Skeletal muscle tissue (tissue), 4 donors: ENCODE results near the gene HESX1. TPM values are rescaled to one million over a fixed set of nuclear protein-coding genes. Genes with fewer than 3 reads are reported as not detected.
A peak's percentile ranks its signal among the peaks of the same experiment; 100 is the strongest.

Experiments
- H3K27ac ChIP-seq: one replicate; pipeline ENCODE4 v1.7.0; 2013; ENCODE audit warnings: mild to moderate bottlenecking, low read depth, low read length, inconsistent platforms
- H3K27me3 ChIP-seq, 3 donors: one replicate each; pipeline ENCODE4 v1.7.0; 2013; ENCODE audit warnings: low read length in 3 of 3; ENCODE audit not compliant: control insufficient read depth in 3 of 3, insufficient read depth in 3 of 3
- H3K36me3 ChIP-seq, 3 donors: one replicate each; pipeline ENCODE4 v1.7.0; 2013; ENCODE audit warnings: low read length in 3 of 3; ENCODE audit not compliant: control insufficient read depth in 3 of 3, insufficient read depth in 3 of 3
- H3K4me1 ChIP-seq, 3 donors: one replicate each; pipeline ENCODE4 v1.7.0; 2013; ENCODE audit warnings: low read length in 3 of 3, mild to moderate bottlenecking in 3 of 3; ENCODE audit not compliant: control insufficient read depth in 3 of 3, insufficient read depth in 3 of 3
- H3K4me3 ChIP-seq, 3 donors: one replicate each; pipeline ENCODE4 v1.7.0; 2013; ENCODE audit warnings: low read length in 3 of 3
- H3K9ac ChIP-seq, 3 donors: one replicate each; pipeline ENCODE4 v1.7.0; 2013; ENCODE audit warnings: low read length in 3 of 3, mild to moderate bottlenecking in 3 of 3, moderate library complexity in 2 of 3, low read depth in 1 of 3
- H3K9me3 ChIP-seq, 3 donors: one replicate each; pipeline ENCODE4 v1.7.0; 2013; ENCODE audit warnings: low read length in 3 of 3; ENCODE audit not compliant: control insufficient read depth in 3 of 3
- total RNA-seq: library from RNA; depleted of rRNA; stranded (reverse); fragments of >200 nt; gene quantifications from one replicate; pipeline ENCODE4 v1.2.3, GENCODE V29; 2014
- donor health status: Osteomylitis.

The HESX1 gene
- total RNA-seq, 1 donor from 2014 or later = not detected

DNA sequence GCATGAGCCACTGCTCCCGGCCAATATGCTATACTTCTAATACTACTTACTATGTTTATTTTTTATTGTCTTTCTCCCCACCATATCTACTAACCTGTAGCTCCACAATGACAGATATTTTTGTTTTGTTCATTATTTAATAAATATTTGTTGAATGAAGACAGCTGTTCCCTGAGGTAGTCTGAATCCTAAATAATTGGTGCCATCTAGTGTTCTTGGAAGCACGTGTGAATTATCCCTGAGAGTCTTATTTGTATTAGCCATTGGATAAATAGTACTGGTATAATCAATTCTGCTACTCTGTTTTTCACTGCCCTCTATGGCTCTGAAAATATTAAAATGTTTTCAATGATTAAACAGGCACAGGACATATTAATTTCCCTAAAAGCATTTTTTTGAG is 22.1 kb upstream of the HESX1 start:
- Histone ChIP-seq H3K4me1 (peaks cover 0 to 4% (median under 1%) of the 10 kb centered on the region in 3 donors), H3K27me3 (no peaks in the 10 kb centered on the region), H3K9ac (no peak overlapping the region), H3K36me3 (no peaks in the 10 kb centered on the region), H3K27ac (no peak overlapping the region), H3K4me3 (no peak overlapping the region), H3K9me3 (no peaks in the 10 kb centered on the region)

DNA sequence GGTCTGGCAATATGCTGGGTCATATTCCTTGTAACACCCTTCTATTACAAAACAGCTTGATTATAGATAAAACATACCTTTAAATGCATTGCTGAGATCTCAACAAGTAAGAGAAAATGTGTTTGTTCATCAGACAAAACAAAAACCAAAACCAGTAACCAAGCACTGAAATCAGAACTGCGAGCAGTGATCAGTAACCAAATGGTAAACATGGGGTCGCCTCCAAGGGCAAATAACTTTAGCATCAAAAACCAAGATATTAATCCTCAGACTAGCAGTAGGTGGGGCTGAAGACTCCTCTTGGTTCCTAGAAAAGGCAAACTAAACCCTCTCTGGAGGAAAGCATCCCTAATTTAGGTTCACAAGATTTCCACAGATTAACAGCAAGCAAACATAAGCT is 6.6 kb upstream of the HESX1 start:
- H3K27ac ChIP-seq = no peak overlapping the region
- H3K4me1 ChIP-seq = no peaks in the 10 kb centered on the region
- H3K27me3 ChIP-seq = no peaks in the 10 kb centered on the region
- no peaks in the 10 kb centered on the region for H3K9me3 ChIP-seq
- H3K4me3 ChIP-seq = no peak overlapping the region
- H3K36me3 ChIP-seq = no peaks in the 10 kb centered on the region
- no peak overlapping the region for H3K9ac ChIP-seq

DNA sequence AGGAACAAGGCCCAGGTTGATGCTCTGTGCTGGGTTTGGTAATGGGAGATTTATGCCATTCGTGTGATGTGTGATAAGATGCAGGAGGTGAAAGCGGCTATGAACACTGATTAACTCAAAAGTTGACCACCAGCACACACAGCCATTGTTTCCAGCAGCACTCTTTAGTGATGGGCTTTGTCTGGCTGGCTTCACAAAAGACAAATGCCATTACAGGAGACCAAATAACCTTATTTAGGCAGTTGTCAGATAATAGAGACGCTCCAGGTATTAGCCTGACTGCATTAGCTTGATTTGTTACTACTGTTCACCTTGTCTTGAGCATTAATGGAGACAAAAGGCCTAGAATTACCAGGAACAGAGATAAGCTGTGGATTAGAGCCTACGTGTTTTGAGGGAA is 5.1 kb downstream of the HESX1 start:
- H3K4me1 ChIP-seq = no peaks in the 10 kb centered on the region
- H3K4me3 ChIP-seq = no peak overlapping the region
- H3K27me3 ChIP-seq = no peaks in the 10 kb centered on the region
- H3K9me3 ChIP-seq = no peaks in the 10 kb centered on the region
- no peaks in the 10 kb centered on the region for H3K36me3 ChIP-seq
- no peak overlapping the region for H3K27ac ChIP-seq
- no peak overlapping the region for H3K9ac ChIP-seq

DNA sequence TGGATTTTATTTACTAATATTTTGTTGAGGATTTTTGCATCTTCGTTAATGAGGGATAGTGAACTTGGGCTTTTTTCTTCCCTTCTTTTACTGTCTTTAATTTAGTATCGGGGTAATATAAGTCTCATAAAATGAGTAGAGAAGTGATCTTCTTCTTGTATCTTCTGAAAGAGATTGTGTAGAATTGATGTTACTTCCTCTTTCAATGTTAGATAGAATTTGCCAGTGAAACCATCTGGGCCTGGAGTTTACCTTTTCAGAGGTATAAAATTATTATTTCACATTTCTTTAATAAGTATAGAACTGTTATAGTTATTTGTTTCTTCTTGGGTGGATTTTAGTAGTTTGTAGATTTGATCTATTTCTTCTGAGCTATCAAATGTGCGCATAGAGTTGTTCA is 7.8 kb downstream of the HESX1 start:
- no peaks in the 10 kb centered on the region for H3K36me3 ChIP-seq
- H3K27ac ChIP-seq = no peak overlapping the region
- no peak overlapping the region for H3K4me3 ChIP-seq

DNA sequence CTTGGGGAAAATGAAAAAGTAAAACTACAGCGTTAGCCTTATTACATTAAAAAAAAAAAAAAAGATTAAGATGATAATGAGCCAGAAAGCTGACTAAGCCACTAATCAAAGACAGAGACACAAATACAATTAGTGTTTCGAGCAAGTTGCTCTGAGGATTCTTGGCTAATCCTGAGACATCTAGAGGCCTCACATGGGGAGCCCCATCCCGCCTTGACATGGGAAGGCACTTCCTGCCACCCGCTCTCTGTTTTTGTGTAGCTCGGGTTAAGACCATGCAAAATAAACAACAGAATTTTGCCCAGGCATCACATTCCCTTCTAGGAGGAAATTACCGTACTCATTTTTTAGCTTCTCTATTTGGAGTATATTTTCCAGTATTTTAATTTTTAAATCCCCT is 15.3 kb downstream of the HESX1 start:
- H3K9me3 ChIP-seq = no peaks in the 10 kb centered on the region

More for the DNA sequence above, 7.8 kb downstream of the HESX1 start:
- Histone ChIP-seq H3K9me3 (no peaks in the 10 kb centered on the region), H3K27me3 (no peaks in the 10 kb centered on the region), H3K9ac (no peak overlapping the region), H3K4me1 (no peaks in the 10 kb centered on the region)

DNA sequence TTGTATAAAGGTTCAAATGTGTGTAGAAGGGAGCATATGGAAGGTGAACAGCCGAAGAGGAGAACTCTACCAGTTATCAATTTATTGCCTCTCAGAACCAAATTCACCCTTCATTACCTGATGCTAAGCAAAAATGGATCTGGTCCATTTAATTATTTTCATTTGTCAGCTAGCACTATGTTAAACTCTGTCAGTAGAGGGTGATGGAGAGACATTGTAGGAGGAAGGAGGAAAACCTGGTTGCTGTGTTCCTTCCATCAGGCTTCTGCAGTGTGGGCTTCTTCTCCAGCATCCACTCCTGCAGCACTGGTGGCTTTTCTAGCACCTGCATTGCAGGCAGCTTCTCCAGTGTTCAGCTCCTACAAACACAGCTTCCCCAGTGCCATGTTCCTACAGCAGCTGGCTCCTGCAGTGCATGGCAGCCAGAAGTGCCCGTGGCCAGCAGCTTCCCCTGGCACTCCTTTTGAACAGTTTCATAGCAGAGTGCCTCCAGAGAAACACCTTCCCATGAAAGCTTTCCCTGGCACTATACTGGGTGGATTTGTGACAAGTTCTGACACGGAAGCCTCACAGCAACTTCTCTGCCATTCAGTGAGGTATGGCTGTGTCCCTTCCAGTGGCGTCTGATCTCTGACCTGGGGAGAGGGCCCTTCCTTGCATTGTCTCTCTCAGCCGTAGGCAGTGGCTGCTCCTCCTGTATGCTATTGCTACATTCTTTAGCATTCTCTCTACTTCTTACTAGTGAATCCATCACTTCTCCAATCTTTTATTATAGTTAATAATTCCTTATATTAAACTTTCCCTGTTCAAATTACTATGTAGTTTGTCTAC is 20.0 kb downstream of the HESX1 start:
- Histone ChIP-seq H3K9me3 (no peaks in the 10 kb centered on the region), H3K27me3 (no peaks in the 10 kb centered on the region), H3K27ac (no peak overlapping the region), H3K36me3 (no peaks in the 10 kb centered on the region), H3K9ac (no peak overlapping the region), H3K4me3 (no peak overlapping the region), H3K4me1 (peaks cover 0 to 3% (median 0%) of the 10 kb centered on the region in 3 donors)

More for the DNA sequence above, 15.3 kb downstream of the HESX1 start:
- H3K4me1 ChIP-seq = peaks cover 0 to 3% (median 0%) of the 10 kb centered on the region in 3 donors
- H3K4me3 ChIP-seq = no peak overlapping the region
- H3K27me3 ChIP-seq = no peaks in the 10 kb centered on the region
- no peak overlapping the region for H3K27ac ChIP-seq
- H3K9ac ChIP-seq = no peak overlapping the region
- no peaks in the 10 kb centered on the region for H3K36me3 ChIP-seq

DNA sequence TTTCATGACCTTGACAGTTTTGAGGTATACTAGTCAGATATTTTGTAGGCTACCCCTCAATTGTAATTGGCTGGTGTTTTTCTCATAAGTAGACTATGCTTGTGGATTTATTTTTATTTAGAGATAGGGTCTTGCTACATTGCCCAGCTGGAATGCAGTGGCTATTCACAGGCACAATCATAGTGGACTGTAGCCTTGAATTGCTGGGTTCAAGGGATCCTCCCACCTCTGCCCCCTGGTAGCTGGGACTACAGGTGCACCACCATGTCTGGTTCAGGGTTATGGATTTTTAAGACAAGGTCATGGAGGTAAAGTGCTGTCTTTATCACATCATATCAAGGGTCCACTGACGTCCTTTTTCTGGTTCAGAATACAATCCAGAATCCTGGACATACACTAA is 23.7 kb downstream of the HESX1 start:
- H3K36me3 ChIP-seq = no peaks in the 10 kb centered on the region
- H3K27me3 ChIP-seq = no peaks in the 10 kb centered on the region

DNA sequence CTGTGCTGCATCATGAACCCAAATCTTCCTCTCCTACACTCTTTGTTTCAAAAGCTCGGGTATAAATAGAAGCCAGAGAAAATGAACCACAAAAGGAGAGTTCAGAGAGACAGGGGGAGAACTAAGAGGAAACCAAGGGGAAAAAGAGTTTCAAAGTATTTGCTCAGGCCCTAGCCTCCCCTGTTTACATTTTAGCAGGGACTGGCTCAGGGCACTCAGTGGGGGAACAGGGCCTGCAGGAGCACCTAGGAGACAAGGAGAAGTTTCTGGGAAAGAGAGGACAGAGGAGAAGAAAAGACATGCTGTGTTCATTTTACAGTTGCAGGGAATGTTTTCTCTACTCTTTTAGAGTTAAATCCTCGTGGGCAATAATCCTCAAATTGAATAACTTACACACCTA is 26.1 kb downstream of the HESX1 start:
- no peak overlapping the region for H3K27ac ChIP-seq
- H3K9me3 ChIP-seq = no peaks in the 10 kb centered on the region
- H3K36me3 ChIP-seq = no peaks in the 10 kb centered on the region
- H3K9ac ChIP-seq = no peak overlapping the region
- H3K27me3 ChIP-seq = no peaks in the 10 kb centered on the region
- peaks cover 0 to 8% (median 4%) of the 10 kb centered on the region in 3 donors for H3K4me1 ChIP-seq
- H3K4me3 ChIP-seq = no peak overlapping the region

More for the DNA sequence above, 23.7 kb downstream of the HESX1 start:
- no peaks in the 10 kb centered on the region for H3K9me3 ChIP-seq
- no peak overlapping the region for H3K9ac ChIP-seq
- no peak overlapping the region for H3K27ac ChIP-seq
- no peak overlapping the region for H3K4me3 ChIP-seq
- peaks cover 0 to 3% (median 0%) of the 10 kb centered on the region in 3 donors for H3K4me1 ChIP-seq

DNA sequence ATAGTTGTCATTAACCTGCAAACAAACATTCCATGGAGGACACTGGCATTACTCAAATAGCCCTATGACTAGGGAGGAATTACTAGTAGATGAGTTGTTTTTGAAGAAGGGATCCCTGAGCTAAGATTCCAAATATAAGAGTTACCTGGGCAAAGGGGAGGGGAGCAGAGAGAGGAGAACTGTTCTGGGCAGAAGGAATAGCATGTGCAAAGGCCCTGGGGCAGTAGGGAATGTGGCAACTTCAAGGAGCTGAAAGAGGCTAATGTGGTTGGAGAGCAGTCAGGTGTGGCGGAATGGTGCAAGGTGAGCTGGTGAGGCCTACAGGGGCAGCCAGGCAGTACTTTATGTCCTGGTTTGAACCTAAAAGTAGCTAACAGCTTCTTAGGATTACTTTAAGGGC is 28.8 kb downstream of the HESX1 start:
- no peaks in the 10 kb centered on the region for H3K9me3 ChIP-seq
- H3K4me3 ChIP-seq = no peak overlapping the region
- H3K9ac ChIP-seq = no peak overlapping the region
- peaks cover 0 to 9% (median 6%) of the 10 kb centered on the region in 3 donors for H3K27me3 ChIP-seq
- H3K4me1 ChIP-seq = peaks cover 0 to 8% (median 4%) of the 10 kb centered on the region in 3 donors
- no peak overlapping the region for H3K27ac ChIP-seq
- H3K36me3 ChIP-seq = no peaks in the 10 kb centered on the region

DNA sequence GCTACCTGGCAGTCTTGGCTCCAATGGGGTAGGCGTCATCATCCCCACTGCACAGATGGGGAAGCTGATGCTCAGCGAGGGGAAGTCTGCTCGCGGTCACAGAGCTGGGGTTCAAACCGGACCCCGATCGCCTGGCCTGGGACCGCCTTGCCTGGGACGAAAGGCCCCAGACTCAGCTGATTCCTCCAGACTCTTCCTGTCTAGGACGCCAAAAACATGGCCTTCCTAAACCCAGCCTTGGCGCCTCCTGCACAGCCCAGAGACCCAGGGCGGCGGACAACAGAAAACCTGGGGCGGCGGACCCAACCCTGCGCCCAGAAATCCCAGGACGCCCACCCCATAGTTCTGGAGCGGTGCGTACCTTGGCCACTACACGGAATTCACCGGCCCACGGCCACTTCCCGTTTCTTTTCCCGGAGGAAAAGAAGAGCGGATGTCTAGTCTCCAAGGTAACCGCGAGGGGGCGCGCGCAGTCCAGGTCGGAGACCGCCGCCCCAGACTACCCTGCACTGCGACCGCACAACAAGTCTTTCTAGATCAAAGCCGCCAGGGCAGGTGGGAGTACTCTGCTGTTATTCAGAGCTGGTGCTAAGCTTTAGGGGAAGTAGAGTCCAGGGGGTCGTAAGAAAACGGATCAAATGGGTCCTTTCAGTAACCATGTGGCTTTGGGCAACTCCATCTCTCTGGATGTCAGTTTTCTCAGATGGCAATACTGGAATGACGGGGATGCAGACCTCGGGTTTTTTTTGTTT is 29.7 kb downstream of the HESX1 start:
- H3K36me3 ChIP-seq = no peaks in the 10 kb centered on the region
- peaks cover 0 to 10% (median 9%) of the 10 kb centered on the region in 3 donors for H3K27me3 ChIP-seq
- H3K9me3 ChIP-seq = no peaks in the 10 kb centered on the region
- peak overlapping the region; percentile 54 to 78 (median 54) for H3K9ac ChIP-seq
- peak overlapping the region; percentile 54 to 73 (median 64) for H3K4me3 ChIP-seq
- H3K27ac ChIP-seq = no peak overlapping the region
- H3K4me1 ChIP-seq = peaks cover 0 to 11% (median 4%) of the 10 kb centered on the region in 3 donors
